GM06990 (cell line): ENCODE measurements around the gene ABHD2.
A peak's percentile ranks its signal among the peaks of the same experiment; 100 is the strongest.

ENCODE experiments used
- DNase-seq: peaks from one replicate; pipeline ENCODE4 v3.0.0-alpha.2; 2011; ENCODE audit not compliant: insufficient read length; ENCODE audit errors: extremely low read depth
- H3K27me3 ChIP-seq: replicated peaks from 2 replicates; pipeline ENCODE4 v1.6.0; 2011; ENCODE audit warnings: low read length; ENCODE audit not compliant: control insufficient read depth, insufficient read depth
- H3K36me3 ChIP-seq: 2 replicates; pipeline ENCODE4 v1.5.1; 2011; ENCODE audit warnings: low read length; ENCODE audit not compliant: control insufficient read depth, insufficient read depth
- H3K4me3 ChIP-seq: replicated peaks from 2 replicates; pipeline ENCODE4 v1.5.1; 2011; ENCODE audit warnings: low read depth, mild to moderate bottlenecking, control low read depth, low read length
- TF ChIP-seq, protein P1 (sequence below): IDR thresholded peaks from 2 replicates; pipeline ENCODE4 v1.5.1; 2011; ENCODE audit warnings: low read length, control low read depth, mild to moderate bottlenecking, inconsistent platforms; ENCODE audit not compliant: insufficient read depth, poor library complexity, severe bottlenecking

ABHD2 gene

DNA sequence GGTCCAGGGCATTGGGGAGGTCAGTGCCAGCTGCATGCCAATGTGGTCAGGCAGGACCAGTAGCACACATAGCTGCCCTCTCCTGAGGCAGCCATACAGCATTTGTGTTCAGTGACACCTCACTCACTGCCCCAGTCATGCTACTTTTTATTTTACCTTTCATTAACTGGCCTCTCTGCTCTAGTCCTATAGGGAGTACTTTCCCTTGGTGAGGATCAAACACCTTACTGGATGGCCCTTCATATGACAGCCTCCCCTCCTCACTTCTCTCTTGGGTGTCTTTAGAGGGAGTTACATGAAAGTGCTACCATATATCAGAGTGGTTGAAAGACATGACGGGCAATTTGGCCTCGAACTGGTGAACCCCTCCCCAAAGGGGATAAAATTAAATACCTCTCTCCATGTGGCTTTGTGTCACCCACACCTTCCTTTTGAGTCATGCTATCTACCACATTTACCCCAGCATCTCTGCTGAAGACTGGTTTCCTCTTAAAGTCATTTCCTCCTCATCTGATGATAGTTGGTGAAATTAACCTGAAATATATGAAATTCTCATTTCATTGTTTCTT is 115.5 kb downstream of the ABHD2 start:
- TF ChIP-seq, protein P1, sequence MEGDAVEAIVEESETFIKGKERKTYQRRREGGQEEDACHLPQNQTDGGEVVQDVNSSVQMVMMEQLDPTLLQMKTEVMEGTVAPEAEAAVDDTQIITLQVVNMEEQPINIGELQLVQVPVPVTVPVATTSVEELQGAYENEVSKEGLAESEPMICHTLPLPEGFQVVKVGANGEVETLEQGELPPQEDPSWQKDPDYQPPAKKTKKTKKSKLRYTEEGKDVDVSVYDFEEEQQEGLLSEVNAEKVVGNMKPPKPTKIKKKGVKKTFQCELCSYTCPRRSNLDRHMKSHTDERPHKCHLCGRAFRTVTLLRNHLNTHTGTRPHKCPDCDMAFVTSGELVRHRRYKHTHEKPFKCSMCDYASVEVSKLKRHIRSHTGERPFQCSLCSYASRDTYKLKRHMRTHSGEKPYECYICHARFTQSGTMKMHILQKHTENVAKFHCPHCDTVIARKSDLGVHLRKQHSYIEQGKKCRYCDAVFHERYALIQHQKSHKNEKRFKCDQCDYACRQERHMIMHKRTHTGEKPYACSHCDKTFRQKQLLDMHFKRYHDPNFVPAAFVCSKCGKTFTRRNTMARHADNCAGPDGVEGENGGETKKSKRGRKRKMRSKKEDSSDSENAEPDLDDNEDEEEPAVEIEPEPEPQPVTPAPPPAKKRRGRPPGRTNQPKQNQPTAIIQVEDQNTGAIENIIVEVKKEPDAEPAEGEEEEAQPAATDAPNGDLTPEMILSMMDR, result no peak
- H3K36me3 ChIP-seq, result no peaks in the 10 kb centered on the region
- DNase-seq, result no peak
- H3K4me3 ChIP-seq, result no peak overlapping the region
- H3K27me3 ChIP-seq, result no peaks in the 10 kb centered on the region

DNA sequence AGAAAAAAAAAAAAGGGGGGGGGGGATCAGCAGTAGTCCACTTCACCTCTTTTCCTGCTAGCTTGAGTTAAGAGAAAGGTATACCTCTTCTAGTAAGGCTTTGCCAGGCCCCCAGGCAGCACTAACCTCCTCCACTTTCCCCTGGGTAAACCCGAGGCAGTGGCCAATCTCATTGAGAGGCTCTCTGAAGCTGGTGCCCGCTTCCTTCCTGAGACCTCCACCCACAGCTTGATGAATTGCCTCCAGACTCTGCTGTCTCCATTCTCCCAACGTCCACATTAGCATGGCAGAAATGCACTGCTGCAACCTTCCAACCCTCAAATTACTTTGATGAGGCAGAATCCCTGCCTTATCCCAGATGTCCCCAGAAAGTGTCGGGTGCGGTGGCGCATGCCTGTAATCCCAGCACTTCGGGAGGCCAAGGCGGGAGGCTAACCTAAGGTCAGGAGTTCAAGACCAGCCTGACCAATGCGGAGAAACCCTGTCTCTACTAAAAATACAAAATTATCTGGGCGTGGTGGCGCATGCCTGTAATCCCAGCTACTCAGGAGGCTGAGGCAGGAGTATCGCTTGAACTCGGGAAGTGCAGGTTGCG is 117.8 kb downstream of the ABHD2 start:
- Histone ChIP-seq H3K36me3 (no peaks in the 10 kb centered on the region), H3K27me3 (no peaks in the 10 kb centered on the region), H3K4me3 (no peak overlapping the region)
- DNase-seq, result no peak
- TF ChIP-seq, protein P1, result no peak

DNA sequence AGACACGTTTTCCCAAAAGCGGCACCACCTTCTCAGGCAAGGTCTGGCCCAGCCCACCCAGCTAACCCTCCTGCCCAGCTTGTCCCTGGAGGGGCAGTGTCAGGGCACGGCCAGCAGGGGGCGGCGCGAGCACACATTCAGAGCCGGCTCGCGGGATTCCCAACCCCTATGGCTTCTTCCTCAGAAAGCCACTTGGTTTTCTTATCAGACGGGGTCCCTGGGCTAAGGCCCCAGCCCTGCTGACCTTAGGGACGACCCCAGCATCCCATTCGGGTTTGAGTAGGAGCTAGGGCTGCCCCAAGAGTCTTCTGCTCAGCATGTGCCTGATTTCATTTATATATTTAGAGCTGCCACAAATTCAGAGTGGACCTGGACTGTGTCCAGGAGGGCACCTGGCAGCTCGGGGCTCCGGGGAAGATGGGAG is 118.7 kb downstream of the ABHD2 start:
- TF ChIP-seq, protein P1, result peak; percentile 100
- DNase-seq, result peak; percentile 78
- Histone ChIP-seq H3K4me3 (no peak overlapping the region), H3K36me3 (no peaks in the 10 kb centered on the region), H3K27me3 (no peaks in the 10 kb centered on the region; the same call in 1 of the 2 replicates)

DNA sequence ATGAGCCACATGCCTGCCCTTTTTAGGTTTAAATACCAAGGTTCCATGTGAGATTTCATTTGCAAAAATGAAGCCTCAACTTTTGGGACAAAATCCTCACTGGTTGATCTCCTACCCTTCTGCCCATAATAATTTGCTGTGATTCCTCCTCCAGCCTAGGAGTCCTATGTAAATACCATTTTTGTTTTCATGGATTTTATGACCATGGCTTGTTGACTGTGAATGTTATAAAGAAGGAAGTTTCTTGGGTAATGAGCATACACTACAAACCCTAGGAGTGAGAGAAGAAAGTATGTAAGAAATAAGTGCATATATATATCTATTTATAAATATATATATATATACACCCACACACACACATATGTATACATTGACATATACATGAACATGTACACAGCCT is 120.0 kb downstream of the ABHD2 start:
- Histone ChIP-seq H3K4me3 (no peak overlapping the region), H3K36me3 (no peaks in the 10 kb centered on the region)
- no peak for DNase-seq

DNA sequence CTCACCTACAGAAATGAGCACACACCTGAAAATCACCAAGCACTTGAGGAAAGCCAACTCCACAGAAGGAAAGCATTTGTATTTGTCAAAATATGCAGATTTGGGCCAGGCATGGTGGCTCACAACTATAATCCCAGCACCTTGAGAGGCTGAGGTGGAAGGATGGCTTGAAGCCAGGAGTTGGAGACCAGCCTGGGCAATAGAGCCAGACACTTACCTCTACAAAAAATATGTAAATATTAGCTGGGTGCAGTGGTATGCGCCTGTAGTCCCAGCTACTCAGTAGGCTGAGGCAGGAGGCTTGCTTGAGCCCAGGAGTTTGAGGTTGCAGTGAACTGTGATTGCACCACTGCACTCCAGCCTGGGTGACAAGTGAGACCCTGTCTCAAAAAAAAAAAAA is 120.8 kb downstream of the ABHD2 start:
- TF ChIP-seq, protein P1, result no peak
- no peaks in the 10 kb centered on the region; the same call in 1 of the 2 replicates for H3K27me3 ChIP-seq
- H3K4me3 ChIP-seq, result no peak overlapping the region
- no peak for DNase-seq
- no peaks in the 10 kb centered on the region for H3K36me3 ChIP-seq

More for the DNA sequence above, 120.0 kb downstream of the ABHD2 start:
- no peaks in the 10 kb centered on the region; the same call in 1 of the 2 replicates for H3K27me3 ChIP-seq
- TF ChIP-seq, protein P1, result no peak
